HepG2 (cell line): ENCODE measurements around the gene ATF6. TPM values are rescaled to one million over a fixed set of nuclear protein-coding genes. Genes with fewer than 3 reads are reported as not detected.
A peak's percentile ranks its signal among the peaks of the same experiment; 100 is the strongest.

Source experiments
- ADNP ChIP-seq: sonication (generic); formaldehyde crosslinking; IDR thresholded peaks from 2 replicates; pipeline ENCODE4 v1.4.0; 2020; ENCODE audit warnings: missing genetic modification reagents
- AGO1 ChIP-seq: fragments of 200-400 bp; formaldehyde crosslinking; IDR thresholded peaks from 2 replicates; pipeline ENCODE4 v1.6.1; 2017; ENCODE audit warnings: mild to moderate bottlenecking, low read depth, low read length, moderate library complexity; ENCODE audit not compliant: poor library complexity, severe bottlenecking
- AGO2 ChIP-seq: fragments of 200-400 bp; formaldehyde crosslinking; optimal IDR thresholded peaks from 2 replicates; pipeline ENCODE3; 2017; ENCODE audit warnings: mild to moderate bottlenecking, low read depth, low read length, moderate library complexity
- CSRNP2 ChIP-seq: sonication (generic); formaldehyde crosslinking; conservative IDR thresholded peaks from 2 replicates; pipeline ENCODE4 v1.8.0; 2022; ENCODE audit warnings: low read depth, missing genetic modification reagents
- DBP ChIP-seq: sonication (generic); formaldehyde crosslinking; IDR thresholded peaks from 2 replicates; pipeline ENCODE4 v1.4.0; 2020; ENCODE audit warnings: missing genetic modification reagents; ENCODE audit errors: not compliant biosample characterization
- FOSL2 ChIP-seq: sonication (generic); formaldehyde crosslinking; IDR thresholded peaks from 2 replicates; pipeline ENCODE4 v1.4.0; 2020; ENCODE audit warnings: missing genetic modification reagents
- HNF1A ChIP-seq, 2 experiments: sonication (generic) in 1 of 2; formaldehyde crosslinking in 1 of 2; IDR thresholded peaks; 2 replicates each; pipeline versions ENCODE4 v1.4.0 to v1.6.1; 2016 to 2020; ENCODE audit warnings: borderline replicate concordance in 1 of 2, low read depth in 1 of 2, mild to moderate bottlenecking in 1 of 2, missing genetic modification reagents in 1 of 2
- JUN ChIP-seq: sonication (generic); formaldehyde crosslinking; IDR thresholded peaks from 2 replicates; pipeline ENCODE4 v1.4.0; 2020; ENCODE audit warnings: mild to moderate bottlenecking, missing genetic modification reagents
- MTERF4 ChIP-seq: sonication (generic); formaldehyde crosslinking; IDR thresholded peaks from 2 replicates; pipeline ENCODE4 v1.8.0; 2023; ENCODE audit warnings: mild to moderate bottlenecking, missing genetic modification reagents
- NR1H2 ChIP-seq: sonication (generic); formaldehyde crosslinking; IDR thresholded peaks from 2 replicates; pipeline ENCODE4 v1.8.1; 2022; ENCODE audit warnings: low read depth, missing genetic modification reagents, borderline replicate concordance
- SIX4 ChIP-seq: sonication (generic); formaldehyde crosslinking; IDR thresholded peaks from 2 replicates; pipeline ENCODE4 v1.4.0; 2020; ENCODE audit warnings: missing genetic modification reagents
- SMAD9 ChIP-seq: sonication (generic); formaldehyde crosslinking; IDR thresholded peaks from 2 replicates; pipeline ENCODE4 v1.5.1; 2020; ENCODE audit warnings: mild to moderate bottlenecking, missing genetic modification reagents
- TFDP1 ChIP-seq: IDR thresholded peaks from 2 replicates; pipeline ENCODE4 v1.6.1; 2016; ENCODE audit warnings: missing compliant biosample characterization, missing genetic modification reagents, borderline replicate concordance
- ZBTB34 ChIP-seq: sonication (generic); formaldehyde crosslinking; IDR thresholded peaks from 2 replicates; pipeline ENCODE4 v1.8.0; 2022; ENCODE audit warnings: mild to moderate bottlenecking, missing genetic modification reagents
- ZNF3 ChIP-seq: IDR thresholded peaks from 2 replicates; pipeline ENCODE4 v1.7.0; 2017; ENCODE audit warnings: inconsistent platforms
- ZNF329 ChIP-seq: sonication (generic); formaldehyde crosslinking; IDR thresholded peaks from 2 replicates; pipeline ENCODE4 v1.9.0; 2021; ENCODE audit warnings: low read depth, mild to moderate bottlenecking, missing genetic modification reagents
- ZNF530 ChIP-seq: sonication (generic); formaldehyde crosslinking; IDR thresholded peaks from 2 replicates; pipeline ENCODE4 v1.5.0; 2020; ENCODE audit warnings: low read depth, mild to moderate bottlenecking, missing genetic modification reagents
- polyA plus RNA-seq, 8 experiments: library from polyadenylated mRNA; depleted of rRNA in 3 of 8; stranded (reverse) in 7 of 8; unstranded in 1 of 8; fragments of >200 nt; fragmentation: Illumina TruSeq in 4 of 8; extraction: Trizol in 4 of 8; gene quantifications; 2 replicates each; pipeline versions ENCODE4 v1.2.1 to v1.2.3, GENCODE V29; 2011 to 2016; ENCODE audit warnings: low read depth in 4 of 8, missing spikeins in 1 of 8, mixed read lengths in 1 of 8; ENCODE audit not compliant: insufficient read depth in 1 of 8
- total RNA-seq, 5 experiments: library from RNA; depleted of rRNA; stranded (reverse); fragments of >200 nt; fragmentation: Illumina TruSeq; extraction: Trizol; gene quantifications; 2 replicates each; pipeline ENCODE4 v1.2.3, GENCODE V29; 2016; ENCODE audit warnings: low read depth in 1 of 5

ATF6 gene
- total and polyA plus RNA-seq, 2 of the 13 experiments (the other 11 are each of a cell fraction or from before 2014, with no cell fraction given): 13.2 to 14.5 TPM

- TF ChIP-seq SMAD9 (CRISPR knock-in tag) (no peak), AGO2 (peak; percentile 92), MTERF4 (0 out of 2 replicates have a peak, but pooled peaks have one; percentile 87), HNF1A (IDR thresholded peaks at IDR 0.05; ENCODE audit: low read depth) (no peak), HNF1A (CRISPR knock-in tag; IDR thresholded peaks at IDR 0.05; ENCODE audit: borderline replicate concordance) (peak; percentile 67), ZNF329 (CRISPR knock-in tag) (peak; percentile 77; the same call in 1 of the 2 replicates), NR1H2 (CRISPR knock-in tag) (no peak), ZBTB34 (no peak), TFDP1 (CRISPR knock-in tag) (peak; percentile 82), AGO1 (no peak), ADNP (CRISPR knock-in tag) (no peak), JUN (no peak), CSRNP2 (CRISPR knock-in tag) (no peak; the same call in 1 of the 2 replicates), ZNF3 (CRISPR knock-in tag) (0 out of 2 replicates have a peak, but pooled peaks have one; percentile 20), SIX4 (CRISPR knock-in tag) (0 out of 2 replicates have a peak, but pooled peaks have one; percentile 10), ZNF530 (CRISPR knock-in tag) (no peak), DBP (CRISPR knock-in tag) (no peak), FOSL2 (CRISPR knock-in tag) (0 out of 2 replicates have a peak, but pooled peaks have one; percentile 5)
Measured at GRCh38 chr1:161749509-161750407, 16.4 kb upstream of the ATF6 start, which contains the start of gene DUSP12 (continued).
